ENCODE data around the gene BACH2. TPM values are rescaled to one million over a fixed set of nuclear protein-coding genes. Genes with fewer than 3 reads are reported as not detected.
A peak's percentile ranks its signal among the peaks of the same experiment; 100 is the strongest.

Gene BACH2
- total RNA-seq, 1 donor from 2014 or later, result 34.1 TPM

DNA sequence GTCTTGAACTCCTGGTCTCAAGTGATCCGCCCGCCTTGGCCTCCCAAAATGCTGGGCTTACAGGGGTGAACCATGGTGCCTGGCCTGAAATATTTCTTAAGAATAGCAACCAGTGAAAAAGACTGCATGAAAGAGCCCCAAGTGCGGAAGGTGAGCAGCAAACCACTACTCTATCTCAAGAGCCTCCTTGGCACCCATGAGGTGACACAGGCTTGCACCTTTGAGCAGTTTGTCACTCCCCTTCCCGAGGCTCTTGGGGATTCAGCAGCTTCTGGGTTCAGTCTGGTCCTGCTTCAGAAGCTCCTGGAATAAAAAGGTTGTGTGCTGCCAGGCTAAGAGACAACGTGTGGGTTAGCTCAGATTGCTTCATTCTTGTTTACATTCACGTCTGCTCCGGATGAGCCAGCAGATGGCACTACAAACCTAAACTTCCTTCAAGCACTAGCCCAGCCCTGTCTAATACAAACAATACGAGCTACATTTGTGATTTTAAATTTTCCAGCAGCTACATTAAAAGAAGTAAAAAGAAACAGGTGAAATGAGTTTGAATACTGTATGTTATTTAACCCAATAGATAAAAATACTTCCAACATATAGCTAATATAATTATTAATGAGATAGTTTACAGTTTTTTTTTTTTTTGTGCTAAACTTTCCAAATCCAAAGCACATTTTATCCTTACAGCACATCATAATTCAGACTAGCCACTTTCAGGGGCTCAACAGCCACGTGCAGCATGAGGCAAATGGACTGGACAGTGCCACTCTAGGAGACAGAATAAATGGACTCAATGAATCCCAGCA lies 356.2 kb downstream of the BACH2 start:
- peaks cover 4% of the 10 kb centered on the region for H3K4me1 Mint-ChIP-seq
- H3K9me3 Mint-ChIP-seq, result no peaks in the 10 kb centered on the region
- H3K27me3 Mint-ChIP-seq (ENCODE audit: low read depth), result no peaks in the 10 kb centered on the region
- TF ChIP-seq CTCF (IDR thresholded peaks at IDR 0.05; ENCODE audit: unreplicated experiment), result peak; percentile 45
- H3K36me3 Mint-ChIP-seq, result peaks cover 2% of the 10 kb centered on the region
- no peak overlapping the region for H3K4me3 Mint-ChIP-seq
- DNase-seq (ENCODE audit: low spot score in 2 of 2, unreplicated experiment in 2 of 2), result peak in 1 of 2 experiments; percentile 62
- no peak overlapping the region for H3K27ac Mint-ChIP-seq

- DNase-seq (ENCODE audit: low spot score in 2 of 2, unreplicated experiment in 2 of 2), result no peak
- H3K27me3 Mint-ChIP-seq (ENCODE audit: low read depth), result no peaks in the 10 kb centered on the region
- TF ChIP-seq CTCF (IDR thresholded peaks at IDR 0.05; ENCODE audit: unreplicated experiment), result no peak
- H3K36me3 Mint-ChIP-seq, result peaks cover 2% of the 10 kb centered on the region
- H3K4me1 Mint-ChIP-seq, result peaks cover 4% of the 10 kb centered on the region
- H3K27ac Mint-ChIP-seq, result no peak overlapping the region
- no peak overlapping the region for H3K4me3 Mint-ChIP-seq
- H3K9me3 Mint-ChIP-seq, result no peaks in the 10 kb centered on the region
Measured at GRCh38 chr6:89939144-89939543, 357.5 kb downstream of the BACH2 start.

DNA sequence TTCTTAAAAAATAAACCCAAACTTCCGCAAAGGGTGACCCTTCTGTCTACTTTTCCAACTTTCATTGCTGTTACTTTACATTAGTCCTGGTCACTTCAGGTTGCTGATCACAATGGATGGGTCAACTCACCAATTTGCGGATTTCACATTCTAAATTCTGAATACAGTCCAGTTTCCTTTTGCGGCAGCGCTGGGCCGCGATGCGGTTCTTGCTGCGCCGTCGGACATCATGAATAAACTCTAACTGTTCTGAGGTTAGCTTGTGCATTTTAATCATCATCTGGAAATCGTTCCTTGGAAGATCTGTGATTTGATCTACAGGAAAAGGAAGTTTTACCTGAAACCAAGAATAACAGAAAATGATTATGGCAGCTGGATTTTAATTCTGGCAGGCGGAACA lies 358.6 kb downstream of the BACH2 start:
- TF ChIP-seq CTCF (IDR thresholded peaks at IDR 0.05; ENCODE audit: unreplicated experiment), result no peak
- DNase-seq (ENCODE audit: low spot score in 2 of 2, unreplicated experiment in 2 of 2), result no peak
- Mint-ChIP-seq H3K36me3 (peaks cover 6% of the 10 kb centered on the region), H3K4me1 (peaks cover 4% of the 10 kb centered on the region), H3K9me3 (no peaks in the 10 kb centered on the region), H3K27ac (no peak overlapping the region), H3K27me3 (ENCODE audit: low read depth) (no peaks in the 10 kb centered on the region), H3K4me3 (no peak overlapping the region)

GRCh38 chr6:89936177-89936576 lies 360.5 kb downstream of the BACH2 start:
- no peaks in the 10 kb centered on the region for H3K4me1 Mint-ChIP-seq
- peaks cover 14% of the 10 kb centered on the region for H3K36me3 Mint-ChIP-seq
- H3K27me3 Mint-ChIP-seq (ENCODE audit: low read depth), result no peaks in the 10 kb centered on the region
- no peaks in the 10 kb centered on the region for H3K9me3 Mint-ChIP-seq
- no peak overlapping the region for H3K27ac Mint-ChIP-seq
- no peak overlapping the region for H3K4me3 Mint-ChIP-seq
- DNase-seq (ENCODE audit: low spot score in 2 of 2, unreplicated experiment in 2 of 2), result no peak
- TF ChIP-seq CTCF (IDR thresholded peaks at IDR 0.05; ENCODE audit: unreplicated experiment), result no peak

DNA sequence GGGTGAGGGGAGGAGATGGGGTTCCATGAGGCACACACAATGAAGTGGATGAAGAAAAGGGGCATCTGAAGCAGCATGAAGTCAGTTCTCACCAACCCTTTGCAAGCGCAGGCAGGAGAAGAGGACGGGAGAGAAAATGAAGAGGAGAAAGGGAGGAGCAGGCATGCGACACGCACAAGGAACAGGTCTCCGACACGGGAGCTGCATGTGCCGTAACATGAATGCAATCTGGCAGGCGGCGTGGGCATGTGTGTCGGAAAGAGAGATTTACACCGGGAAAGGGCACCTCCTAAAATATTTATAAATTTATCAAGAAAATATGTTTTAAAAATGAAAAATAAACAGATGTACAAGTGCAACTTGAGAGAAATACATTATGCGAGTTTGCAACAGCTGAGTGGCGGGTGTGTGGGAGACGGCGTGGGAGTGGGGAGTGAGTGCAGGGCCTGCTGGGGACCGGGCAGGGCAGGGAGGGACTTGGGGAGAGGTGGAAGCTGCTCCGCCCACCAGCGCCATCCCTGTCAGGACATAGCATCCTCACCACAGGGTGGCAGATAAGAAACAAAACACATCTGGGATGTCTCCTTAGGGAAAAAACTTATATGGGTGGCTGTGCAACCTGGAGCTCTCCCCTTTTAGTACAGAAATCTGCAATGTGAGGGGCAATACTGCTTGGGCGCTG lies 361.8 kb downstream of the BACH2 start:
- Mint-ChIP-seq H3K9me3 (no peaks in the 10 kb centered on the region), H3K27ac (no peak overlapping the region), H3K36me3 (peaks cover 14% of the 10 kb centered on the region), H3K27me3 (ENCODE audit: low read depth) (no peaks in the 10 kb centered on the region), H3K4me1 (no peaks in the 10 kb centered on the region), H3K4me3 (no peak overlapping the region)
- TF ChIP-seq CTCF (IDR thresholded peaks at IDR 0.05; ENCODE audit: unreplicated experiment), result no peak
- no peak for DNase-seq (ENCODE audit: low spot score in 2 of 2, unreplicated experiment in 2 of 2)

Measured in mesothelial cell of epicardium (in vitro differentiated cells).